HepG2 (cell line): ENCODE data around the gene FAHD2A. TPM values are rescaled to one million over a fixed set of nuclear protein-coding genes. Genes with fewer than 3 reads are reported as not detected.

ENCODE experiments used
- ARID5B ChIP-seq: IDR thresholded peaks from 2 replicates; pipeline ENCODE4 v1.4.0; 2020; ENCODE audit warnings: mild to moderate bottlenecking, missing genetic modification reagents
- JARID2 ChIP-seq: sonication (generic); formaldehyde crosslinking; IDR thresholded peaks from 2 replicates; pipeline ENCODE4 v1.8.1; 2023; ENCODE audit warnings: missing genetic modification reagents, inconsistent platforms; ENCODE audit not compliant: insufficient replicate concordance
- JUND ChIP-seq: sonication (generic); formaldehyde crosslinking; IDR thresholded peaks from 2 replicates; pipeline ENCODE4 v1.8.0; 2022; ENCODE audit warnings: mild to moderate bottlenecking, missing genetic modification reagents
- NCOA1 ChIP-seq: sonication (generic); formaldehyde crosslinking; IDR thresholded peaks from 2 replicates; pipeline ENCODE4 v1.9.0; 2021; ENCODE audit warnings: missing genetic modification reagents
- NR2F1 ChIP-seq, 2 experiments: fragments of 450-650 bp in 1 of 2; formaldehyde crosslinking in 1 of 2; IDR thresholded peaks; 2 replicates each; pipeline versions ENCODE4 v1.5.0 to v1.6.1; 2016 to 2020; ENCODE audit warnings: mild to moderate bottlenecking in 1 of 2, missing compliant biosample characterization in 1 of 2, missing genetic modification reagents in 1 of 2, moderate library complexity in 1 of 2
- NR2F6 ChIP-seq, 2 experiments: IDR thresholded peaks; 2 replicates each; pipeline ENCODE4 v1.6.1; 2016; ENCODE audit warnings: antibody characterized with exemption in 1 of 2, mild to moderate bottlenecking in 1 of 2
- PRDM10 ChIP-seq: sonication (generic); formaldehyde crosslinking; IDR thresholded peaks from 2 replicates; pipeline ENCODE4 v1.4.0; 2020; ENCODE audit warnings: low read depth, missing genetic modification reagents
- RXRA ChIP-seq: sonication (generic); formaldehyde crosslinking; IDR thresholded peaks from 2 replicates; pipeline ENCODE4 v1.5.1; 2020; ENCODE audit warnings: missing genetic modification reagents
- SALL1 ChIP-seq: sonication (generic); formaldehyde crosslinking; IDR thresholded peaks from 2 replicates; pipeline ENCODE4 v1.8.0; 2022; ENCODE audit warnings: mild to moderate bottlenecking, missing genetic modification reagents
- SKIL ChIP-seq: sonication (generic); formaldehyde crosslinking; IDR thresholded peaks from 2 replicates; pipeline ENCODE4 v1.8.0; 2022; ENCODE audit warnings: missing genetic modification reagents, mild to moderate bottlenecking, moderate library complexity, borderline replicate concordance
- TFDP2 ChIP-seq: sonication (generic); formaldehyde crosslinking; IDR thresholded peaks from 2 replicates; pipeline ENCODE4 v1.4.0; 2020; ENCODE audit warnings: missing genetic modification reagents
- ZFP91 ChIP-seq: sonication (generic); formaldehyde crosslinking; IDR thresholded peaks from 2 replicates; pipeline ENCODE4 v1.9.0; 2022; ENCODE audit warnings: missing genetic modification reagents, mild to moderate bottlenecking, borderline replicate concordance
- ZNF138 ChIP-seq: sonication (generic); formaldehyde crosslinking; IDR thresholded peaks from 2 replicates; pipeline ENCODE4 v1.5.0; 2020; ENCODE audit warnings: mild to moderate bottlenecking, low read depth, missing genetic modification reagents
- ZNF414 ChIP-seq: sonication (generic); formaldehyde crosslinking; IDR thresholded peaks from 2 replicates; pipeline ENCODE4 v1.5.0; 2020; ENCODE audit warnings: missing genetic modification reagents
- ZNF713 ChIP-seq: sonication (generic); formaldehyde crosslinking; IDR thresholded peaks from 2 replicates; pipeline ENCODE4 v1.4.0; 2020; ENCODE audit warnings: mild to moderate bottlenecking, missing genetic modification reagents
- polyA plus RNA-seq, 8 experiments: library from polyadenylated mRNA; depleted of rRNA in 3 of 8; stranded (reverse) in 7 of 8; unstranded in 1 of 8; fragments of >200 nt; fragmentation: Illumina TruSeq in 4 of 8; extraction: Trizol in 4 of 8; gene quantifications; 2 replicates each; pipeline versions ENCODE4 v1.2.1 to v1.2.3, GENCODE V29; 2011 to 2016; ENCODE audit warnings: low read depth in 4 of 8, missing spikeins in 1 of 8, mixed read lengths in 1 of 8; ENCODE audit not compliant: insufficient read depth in 1 of 8
- total RNA-seq, 5 experiments: library from RNA; depleted of rRNA; stranded (reverse); fragments of >200 nt; fragmentation: Illumina TruSeq; extraction: Trizol; gene quantifications; 2 replicates each; pipeline ENCODE4 v1.2.3, GENCODE V29; 2016; ENCODE audit warnings: low read depth in 1 of 5

FAHD2A gene
- total and polyA plus RNA-seq, 2 of the 13 experiments (the other 11 are each of a cell fraction or from before 2014, with no cell fraction given), result 34.0 to 44.2 TPM

GRCh38 chr2:95385570-95385984, 16.9 kb upstream of the FAHD2A start (continued):
- TF ChIP-seq JARID2, result no peak
- no peak for TF ChIP-seq JUND (CRISPR knock-in tag)
- 0 out of 2 replicates have a peak, but pooled peaks have one; percentile 41 for TF ChIP-seq NCOA1
- TF ChIP-seq ZFP91, result 0 out of 2 replicates have a peak, but pooled peaks have one; percentile 19
- peak; percentile 59; the same call in 1 of the 2 replicates for TF ChIP-seq SKIL (CRISPR knock-in tag)
- TF ChIP-seq ZNF138 (CRISPR knock-in tag), result no peak
- TF ChIP-seq TFDP2, result no peak
- peak; percentile 41; the same call in 1 of the 2 replicates for TF ChIP-seq RXRA (CRISPR knock-in tag)
- no peak for TF ChIP-seq NR2F6 (IDR thresholded peaks at IDR 0.05)
- peak; percentile 60 for TF ChIP-seq NR2F6 (CRISPR knock-in tag; IDR thresholded peaks at IDR 0.05)
- TF ChIP-seq ZNF713 (CRISPR knock-in tag), result no peak
- TF ChIP-seq NR2F1 (CRISPR knock-in tag; IDR thresholded peaks at IDR 0.05), result peak in 1 of 2 experiments; percentile 69; a peak in 1 of 4 replicates
- 0 out of 2 replicates have a peak, but pooled peaks have one; percentile 53 for TF ChIP-seq ZNF414 (CRISPR knock-in tag)
- TF ChIP-seq ARID5B (CRISPR knock-in tag), result 0 out of 2 replicates have a peak, but pooled peaks have one; percentile 28
- peak; percentile 46; the same call in 1 of the 2 replicates for TF ChIP-seq SALL1 (CRISPR knock-in tag)
- peak; percentile 78; the same call in 1 of the 2 replicates for TF ChIP-seq PRDM10 (CRISPR knock-in tag)
